Vagina (tissue), 2 donors: ENCODE measurements around the gene EBF4. TPM values are rescaled to one million over a fixed set of nuclear protein-coding genes. Genes with fewer than 3 reads are reported as not detected.
A peak's percentile ranks its signal among the peaks of the same experiment; 100 is the strongest.

Source experiments
- DNase-seq, 2 donors: peaks; one replicate each; pipeline ENCODE4 v3.0.0-alpha.2; 2017; ENCODE audit errors: extremely low spot score in 2 of 2
- H3K27ac ChIP-seq: fragments of 200-600 bp; sonication (generic); one replicate; pipeline ENCODE4 v1.5.1; 2019
- H3K27me3 ChIP-seq: fragments of 200-600 bp; sonication (generic); one replicate; pipeline ENCODE4 v1.5.1; 2019
- H3K36me3 ChIP-seq, 2 donors: fragments of 200-600 bp; sonication (generic); one replicate each; pipeline ENCODE4 v1.5.1; 2017 to 2019
- H3K4me1 ChIP-seq: fragments of 200-600 bp; sonication (generic); one replicate; pipeline ENCODE4 v1.5.1; 2019
- H3K4me3 ChIP-seq, 2 donors: fragments of 200-600 bp; sonication (generic); 1 replicate in 1 of 2; 2 replicates in 1 of 2; pipeline ENCODE4 v1.5.1; 2016 to 2019
- H3K9me3 ChIP-seq: fragments of 200-600 bp; sonication (generic); one replicate; pipeline ENCODE4 v1.5.1; 2019
- CTCF ChIP-seq, 3 experiments: fragments of 450-650 bp in 2 of 3; fragments of 200-600 bp in 1 of 3; sonication (generic) in 1 of 3; IDR thresholded peaks; one replicate each; pipeline ENCODE4 v1.5.1; 2017 to 2019; ENCODE audit warnings: antibody characterized with exemption in 3 of 3, mild to moderate bottlenecking in 2 of 3, moderate library complexity in 2 of 3
- POLR2A ChIP-seq, 2 donors: fragments of 450-650 bp; IDR thresholded peaks; one replicate each; pipeline ENCODE4 v1.6.1; 2017; ENCODE audit warnings: antibody characterized with exemption in 2 of 2, mild to moderate bottlenecking in 2 of 2, moderate library complexity in 2 of 2
- POLR2AphosphoS5 ChIP-seq, 2 donors: sonication (generic); formaldehyde crosslinking; IDR thresholded peaks; one replicate each; pipeline ENCODE4 v1.9.0; 2017; ENCODE audit warnings: antibody characterized with exemption in 2 of 2, mild to moderate bottlenecking in 2 of 2, low read depth in 1 of 2; ENCODE audit not compliant: insufficient read depth in 1 of 2
- intact Hi-C: fragments of 100-400 bp; cut with DNase I; formaldehyde crosslinking; loops from one replicate; pipeline ENCODE4 v1.15.1; 2023
- total RNA-seq: library from RNA; depleted of rRNA; stranded (reverse); fragments of >200 nt; gene quantifications from one replicate; pipeline ENCODE4 v1.2.3, GENCODE V29; 2016

Gene EBF4
- total RNA-seq, 1 donor from 2014 or later = 23.1 TPM

GRCh38 chr20:2749343-2749950, 56.9 kb downstream of the EBF4 start:
- no peak overlapping the region for H3K27ac ChIP-seq
- no peak overlapping the region for H3K4me3 ChIP-seq
- DNase-seq = peak; percentile 72 to 83
- no peaks in the 10 kb centered on the region for H3K36me3 ChIP-seq
- H3K27me3 ChIP-seq = no peaks in the 10 kb centered on the region
- H3K9me3 ChIP-seq = no peaks in the 10 kb centered on the region
- H3K4me1 ChIP-seq = peaks cover 31% of the 10 kb centered on the region
- TF ChIP-seq POLR2A (IDR thresholded peaks at IDR 0.05) (no peak), POLR2AphosphoS5 (IDR thresholded peaks at IDR 0.05; ENCODE audit: insufficient read depth in 1 of 2, low read depth in 1 of 2) (no peak), CTCF (IDR thresholded peaks at IDR 0.05) (no peak)
- intact Hi-C loops = no loop called here

GRCh38 chr20:2749951-2750490, 57.4 kb downstream of the EBF4 start:
- Histone ChIP-seq H3K27me3 (no peaks in the 10 kb centered on the region), H3K4me3 (no peak overlapping the region), H3K4me1 (peaks cover 31% of the 10 kb centered on the region), H3K9me3 (no peaks in the 10 kb centered on the region), H3K27ac (no peak overlapping the region), H3K36me3 (no peaks in the 10 kb centered on the region)
- intact Hi-C loops = no loop called here
- no peak for TF ChIP-seq POLR2AphosphoS5 (IDR thresholded peaks at IDR 0.05; ENCODE audit: insufficient read depth in 1 of 2, low read depth in 1 of 2)
- no peak for TF ChIP-seq CTCF (IDR thresholded peaks at IDR 0.05)
- no peak for TF ChIP-seq POLR2A (IDR thresholded peaks at IDR 0.05)
- no peak for DNase-seq

GRCh38 chr20:2750491-2751251, 58.1 kb downstream of the EBF4 start:
- no peaks in the 10 kb centered on the region for H3K36me3 ChIP-seq
- H3K27me3 ChIP-seq = no peaks in the 10 kb centered on the region
- H3K4me3 ChIP-seq = peak overlapping the region; percentile 45 to 74
- H3K4me1 ChIP-seq = peaks cover 31% of the 10 kb centered on the region
- peak overlapping the region; percentile 79 for H3K27ac ChIP-seq
- H3K9me3 ChIP-seq = no peaks in the 10 kb centered on the region
- no peak for TF ChIP-seq POLR2AphosphoS5 (IDR thresholded peaks at IDR 0.05; ENCODE audit: insufficient read depth in 1 of 2, low read depth in 1 of 2)
- no peak for TF ChIP-seq POLR2A (IDR thresholded peaks at IDR 0.05)
- TF ChIP-seq CTCF (IDR thresholded peaks at IDR 0.05) = no peak
- intact Hi-C loops = no loop called here
- peak in 1 of 2 donors; percentile 81 for DNase-seq

GRCh38 chr20:2751347-2751877, 58.8 kb downstream of the EBF4 start:
- Histone ChIP-seq H3K27me3 (no peaks in the 10 kb centered on the region), H3K27ac (peak overlapping the region; percentile 79), H3K4me3 (peak overlapping the region; percentile 45 to 74), H3K9me3 (no peaks in the 10 kb centered on the region), H3K4me1 (peaks cover 31% of the 10 kb centered on the region), H3K36me3 (no peaks in the 10 kb centered on the region)
- peak in 1 of 2 donors; percentile 49 for DNase-seq
- TF ChIP-seq POLR2A (IDR thresholded peaks at IDR 0.05) (no peak), POLR2AphosphoS5 (IDR thresholded peaks at IDR 0.05; ENCODE audit: insufficient read depth in 1 of 2, low read depth in 1 of 2) (no peak), CTCF (IDR thresholded peaks at IDR 0.05) (no peak)
- intact Hi-C loops = no loop called here
